Body of pancreas (tissue), 4 donors: Measurements from ENCODE around the gene GLIPR1L2.

Experiments used
- CTCF ChIP-seq, 7 experiments: fragments of 450-650 bp in 4 of 7; fragments of 200-600 bp in 3 of 7; sonication (generic) in 3 of 7; IDR thresholded peaks; one replicate each; pipeline ENCODE4 v1.5.1; 2016 to 2019; ENCODE audit warnings: antibody characterized with exemption in 7 of 7
- POLR2A ChIP-seq, 3 donors: fragments of 450-650 bp; IDR thresholded peaks; one replicate each; pipeline ENCODE4 v1.6.1; 2016; ENCODE audit warnings: antibody characterized with exemption in 3 of 3, mild to moderate bottlenecking in 2 of 3

GRCh38 chr12:75446857-75447256 is 56.0 kb downstream of the GLIPR1L2 start:
- TF ChIP-seq CTCF (IDR thresholded peaks at IDR 0.05) (no peak), POLR2A (IDR thresholded peaks at IDR 0.05) (no peak)
